LNCaP clone FGC (cell line): Measurements from ENCODE around the gene RAD51B.

Experiments
- DNase-seq: peaks from one replicate; pipeline ENCODE4 v3.0.0-alpha.2; 2011; ENCODE audit warnings: low read depth
- H3K4me3 ChIP-seq: 2 replicates; pipeline ENCODE4 v1.5.1; 2011; ENCODE audit warnings: mild to moderate bottlenecking, low read depth, low read length, control low read depth
- CTCF ChIP-seq: IDR thresholded peaks from 2 replicates; pipeline ENCODE4 v1.5.1; 2012; ENCODE audit warnings: mild to moderate bottlenecking; ENCODE audit not compliant: control insufficient read depth, insufficient read depth; ENCODE audit errors: extremely low read depth

RAD51B gene

GRCh38 chr14:68015356-68016254, 196.0 kb downstream of the RAD51B start:
- no peak for TF ChIP-seq CTCF
- no peak overlapping the region for H3K4me3 ChIP-seq
- DNase-seq = peak; percentile 36

- DNase-seq = no peak
- no peak overlapping the region for H3K4me3 ChIP-seq
- no peak for TF ChIP-seq CTCF
Observed at GRCh38 chr14:68016255-68016914, 196.8 kb downstream of the RAD51B start.

GRCh38 chr14:68018598-68018997, 199.0 kb downstream of the RAD51B start:
- H3K4me3 ChIP-seq = no peak overlapping the region
- no peak for TF ChIP-seq CTCF
- no peak for DNase-seq

- no peak overlapping the region for H3K4me3 ChIP-seq
- DNase-seq = no peak
- no peak for TF ChIP-seq CTCF
Observed at GRCh38 chr14:68020493-68020892, 200.9 kb downstream of the RAD51B start.

- DNase-seq = no peak
- no peak for TF ChIP-seq CTCF
- H3K4me3 ChIP-seq = no peak overlapping the region
Observed at GRCh38 chr14:68020999-68021663, 201.6 kb downstream of the RAD51B start.

GRCh38 chr14:68027276-68027675, 207.7 kb downstream of the RAD51B start:
- DNase-seq = no peak
- TF ChIP-seq CTCF = no peak
- no peak overlapping the region for H3K4me3 ChIP-seq
